ENCODE results near the gene DENND4A. TPM values are rescaled to one million over a fixed set of nuclear protein-coding genes. Genes with fewer than 3 reads are reported as not detected.

Gene DENND4A
- total and polyA plus RNA-seq, 2 experiments from 2014 or later, result 5.6 to 10.9 TPM

DNA sequence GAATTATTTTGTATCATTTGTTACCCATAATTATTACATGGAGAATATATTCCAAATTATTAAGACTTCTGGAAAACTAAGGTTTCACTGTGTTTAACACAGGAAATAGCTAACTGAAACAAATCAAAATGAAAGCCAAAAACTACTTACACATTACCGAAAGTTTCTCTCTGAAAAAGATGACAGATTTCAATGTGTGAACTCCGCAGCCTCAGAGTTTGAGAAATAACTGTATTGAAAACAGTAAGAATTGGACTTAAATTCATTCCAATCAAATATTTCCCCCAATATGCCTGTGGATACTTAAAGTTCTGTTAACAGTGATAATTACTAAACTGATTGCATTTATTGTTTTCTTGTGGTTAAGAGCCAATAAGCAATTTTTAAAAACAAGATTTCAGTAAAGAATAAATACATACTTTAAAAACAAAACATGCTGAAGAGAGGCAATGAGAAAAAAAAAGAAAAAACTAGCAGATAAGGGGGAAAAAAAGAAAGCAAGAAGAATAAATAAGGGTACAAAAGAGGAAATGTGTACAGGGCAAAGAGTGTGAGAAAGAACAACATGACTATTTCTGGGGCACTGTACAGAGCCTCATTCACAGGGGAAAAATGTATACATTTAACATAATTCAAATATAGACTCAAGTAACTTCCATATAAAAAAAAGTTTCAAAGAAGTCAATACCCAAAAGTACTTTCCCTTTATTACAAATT is 30.7 kb downstream of the DENND4A start:
- Histone ChIP-seq H3K9me3 (ENCODE audit: low read depth) (no peaks in the 10 kb centered on the region), H3K36me3 (ENCODE audit: low read depth) (no peaks in the 10 kb centered on the region), H3K9me2 (ENCODE audit: insufficient read depth) (no peaks in the 10 kb centered on the region), H3K9ac (no peak overlapping the region), H3K4me2 (ENCODE audit: unreplicated experiment) (no peak overlapping the region), H3K79me2 (ENCODE audit: insufficient read depth) (peaks cover 42% of the 10 kb centered on the region), H2AFZ (no peak overlapping the region), H3F3A (ENCODE audit: insufficient read depth) (no peaks in the 10 kb centered on the region), H3K27me3 (replicated peaks; ENCODE audit: insufficient read depth) (no peaks in the 10 kb centered on the region), H3K4me3 (no peak overlapping the region), H3K4me1 (ENCODE audit: insufficient read depth) (no peaks in the 10 kb centered on the region), H4K20me1 (ENCODE audit: insufficient read depth) (no peaks in the 10 kb centered on the region), H3K27ac (no peak overlapping the region)
- DNase-seq, result no peak
- 91 to 98% methylated on average over 2 of the region's 2 CpGs for WGBS, 2 experiments (ENCODE audit: low coverage in 1 of 2, low lambda C conversion rate in 2 of 2, missing lambda C conversion rate in 2 of 2)
- TF ChIP-seq EZH2 (IDR thresholded peaks at IDR 0.05; ENCODE audit: insufficient read depth, poor library complexity, severe bottlenecking) (no peak), EZH2phosphoT487 (IDR thresholded peaks at IDR 0.05; ENCODE audit: insufficient read depth, low read depth) (no peak)
- in situ Hi-C loops (cut with MboI), result no loop called here

DNA sequence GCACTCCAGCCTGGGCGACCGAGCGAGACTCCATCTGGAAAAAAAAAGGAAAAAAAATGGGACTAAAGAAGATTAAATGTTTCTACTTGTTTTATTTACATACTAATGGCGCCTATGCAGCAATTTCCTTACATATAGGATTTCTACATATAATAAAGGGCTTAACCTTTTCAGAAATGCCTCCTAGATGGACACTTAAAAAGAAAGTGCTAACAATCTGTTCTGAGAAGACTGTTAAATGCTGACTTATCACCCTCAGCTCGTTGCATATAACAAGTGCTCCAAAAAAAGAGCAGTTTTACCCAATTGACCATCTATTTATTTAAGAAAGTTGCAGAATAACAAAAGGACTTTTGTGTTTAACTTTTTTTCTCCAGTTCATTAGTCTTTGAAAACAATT is 32.7 kb downstream of the DENND4A start:
- TF ChIP-seq EZH2phosphoT487 (IDR thresholded peaks at IDR 0.05; ENCODE audit: insufficient read depth, low read depth) (no peak), EZH2 (IDR thresholded peaks at IDR 0.05; ENCODE audit: insufficient read depth, poor library complexity, severe bottlenecking) (no peak)
- WGBS, 2 experiments (ENCODE audit: low coverage in 1 of 2, low lambda C conversion rate in 2 of 2, missing lambda C conversion rate in 2 of 2), result 92 to 93% methylated on average over 5 of the region's 5 CpGs
- H3K79me2 ChIP-seq (ENCODE audit: insufficient read depth), result peaks cover 29% of the 10 kb centered on the region

DNA sequence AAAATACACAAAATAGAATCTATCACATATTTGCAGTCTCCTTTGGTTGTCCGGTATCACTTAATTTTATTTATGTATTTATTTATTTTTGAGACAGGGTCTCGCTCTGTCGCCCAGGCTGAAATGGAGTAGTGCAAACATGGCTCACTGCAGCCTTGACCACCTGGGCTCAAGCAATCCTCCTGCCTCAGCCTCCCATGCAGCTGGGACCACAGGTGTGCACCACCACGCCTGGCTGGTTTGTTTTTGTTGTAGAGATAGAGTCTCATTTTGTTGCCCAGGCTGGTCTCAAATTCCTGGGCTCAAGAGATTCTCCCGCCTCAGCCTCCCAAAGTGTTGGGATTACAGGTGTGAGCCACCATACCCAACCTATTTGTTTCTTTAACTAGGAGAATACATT is 33.9 kb downstream of the DENND4A start:
- no peak overlapping the region for H2AFZ ChIP-seq
- no peak overlapping the region for H3K4me3 ChIP-seq
- H3K36me3 ChIP-seq (ENCODE audit: low read depth), result no peaks in the 10 kb centered on the region
- no peaks in the 10 kb centered on the region for H3K9me3 ChIP-seq (ENCODE audit: low read depth)
- H3K27ac ChIP-seq, result no peak overlapping the region
- in situ Hi-C loops (cut with MboI), result no loop called here
- no peaks in the 10 kb centered on the region for H4K20me1 ChIP-seq (ENCODE audit: insufficient read depth)
- WGBS, 2 experiments (ENCODE audit: low coverage in 1 of 2, low lambda C conversion rate in 2 of 2, missing lambda C conversion rate in 2 of 2), result 96 to 97% methylated on average over 5 of the region's 5 CpGs
- H3K4me2 ChIP-seq (ENCODE audit: unreplicated experiment), result no peak overlapping the region
- no peak for TF ChIP-seq EZH2 (IDR thresholded peaks at IDR 0.05; ENCODE audit: insufficient read depth, poor library complexity, severe bottlenecking)
- TF ChIP-seq EZH2phosphoT487 (IDR thresholded peaks at IDR 0.05; ENCODE audit: insufficient read depth, low read depth), result no peak
- H3K9ac ChIP-seq, result no peak overlapping the region
- H3K79me2 ChIP-seq (ENCODE audit: insufficient read depth), result peaks cover 21% of the 10 kb centered on the region
- no peak for DNase-seq
- no peaks in the 10 kb centered on the region for H3K27me3 ChIP-seq (replicated peaks; ENCODE audit: insufficient read depth)
- no peaks in the 10 kb centered on the region for H3K9me2 ChIP-seq (ENCODE audit: insufficient read depth)
- no peaks in the 10 kb centered on the region for H3F3A ChIP-seq (ENCODE audit: insufficient read depth)
- H3K4me1 ChIP-seq (ENCODE audit: insufficient read depth), result no peaks in the 10 kb centered on the region

More for the DNA sequence above, 32.7 kb downstream of the DENND4A start:
- Histone ChIP-seq H3F3A (ENCODE audit: insufficient read depth) (no peaks in the 10 kb centered on the region), H2AFZ (no peak overlapping the region), H3K36me3 (ENCODE audit: low read depth) (no peaks in the 10 kb centered on the region), H3K9me3 (ENCODE audit: low read depth) (no peaks in the 10 kb centered on the region), H3K4me2 (ENCODE audit: unreplicated experiment) (no peak overlapping the region), H3K9me2 (ENCODE audit: insufficient read depth) (no peaks in the 10 kb centered on the region), H3K4me1 (ENCODE audit: insufficient read depth) (no peaks in the 10 kb centered on the region), H3K27me3 (replicated peaks; ENCODE audit: insufficient read depth) (no peaks in the 10 kb centered on the region), H4K20me1 (ENCODE audit: insufficient read depth) (no peaks in the 10 kb centered on the region), H3K27ac (no peak overlapping the region), H3K9ac (no peak overlapping the region), H3K4me3 (no peak overlapping the region)
- in situ Hi-C loops (cut with MboI), result no loop called here
- no peak for DNase-seq

DNA sequence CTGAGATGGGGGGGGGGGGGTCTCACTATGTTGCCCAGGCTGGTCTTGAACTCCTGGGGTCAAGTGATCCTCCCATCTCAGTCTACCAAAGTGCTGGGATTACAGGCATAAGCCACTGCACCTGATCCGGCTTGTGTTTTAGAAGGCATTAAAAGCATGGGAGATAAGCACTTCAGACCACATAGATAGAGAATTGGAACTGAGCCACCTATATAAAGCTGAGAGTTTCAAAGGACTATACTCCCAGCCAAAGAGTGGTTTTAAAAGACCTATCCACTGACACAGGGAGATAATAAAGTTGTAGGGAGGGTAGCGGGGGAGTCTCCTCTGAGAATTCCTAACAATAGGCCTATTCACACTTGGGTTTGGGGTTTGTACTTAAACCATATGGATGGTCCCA is 34.8 kb downstream of the DENND4A start:
- in situ Hi-C loops (cut with MboI), result no loop called here
- Histone ChIP-seq H3K36me3 (ENCODE audit: low read depth) (no peaks in the 10 kb centered on the region), H3K27me3 (replicated peaks; ENCODE audit: insufficient read depth) (no peaks in the 10 kb centered on the region)

More for the DNA sequence above, 34.8 kb downstream of the DENND4A start:
- no peaks in the 10 kb centered on the region for H3F3A ChIP-seq (ENCODE audit: insufficient read depth)
- H2AFZ ChIP-seq, result no peak overlapping the region
- WGBS, 2 experiments (ENCODE audit: low coverage in 1 of 2, low lambda C conversion rate in 2 of 2, missing lambda C conversion rate in 2 of 2), result 94 to 97% methylated on average over 2 of the region's 2 CpGs
- DNase-seq, result no peak
- H3K9me2 ChIP-seq (ENCODE audit: insufficient read depth), result no peaks in the 10 kb centered on the region
- H4K20me1 ChIP-seq (ENCODE audit: insufficient read depth), result no peaks in the 10 kb centered on the region
- TF ChIP-seq EZH2 (IDR thresholded peaks at IDR 0.05; ENCODE audit: insufficient read depth, poor library complexity, severe bottlenecking) (no peak), EZH2phosphoT487 (IDR thresholded peaks at IDR 0.05; ENCODE audit: insufficient read depth, low read depth) (no peak)
- H3K4me2 ChIP-seq (ENCODE audit: unreplicated experiment), result no peak overlapping the region
- H3K9ac ChIP-seq, result no peak overlapping the region
- H3K4me1 ChIP-seq (ENCODE audit: insufficient read depth), result no peaks in the 10 kb centered on the region
- no peak overlapping the region for H3K4me3 ChIP-seq
- H3K27ac ChIP-seq, result no peak overlapping the region
- peaks cover 12% of the 10 kb centered on the region; the same call in 1 of the 2 replicates for H3K79me2 ChIP-seq (ENCODE audit: insufficient read depth)
- no peaks in the 10 kb centered on the region for H3K9me3 ChIP-seq (ENCODE audit: low read depth)

Data from GM23248 (cell line).